Small intestine (tissue), 16 donors: ENCODE data around the gene COL13A1. TPM values are rescaled to one million over a fixed set of nuclear protein-coding genes. Genes with fewer than 3 reads are reported as not detected.

Experiments used
- DNase-seq, 2 donors: peaks; one replicate each; pipeline versions ENCODE4 v3.0.0 to v3.0.0-alpha.2; 2013
- FAIRE-seq: peaks from 2 replicates; lab custom pipeline; 2012; peaks lifted over from hg19 to GRCh38; lab: Jason Lieb, UNC
- H3K27ac ChIP-seq, 3 donors: one replicate each; pipeline ENCODE4 v1.5.1; 2013; ENCODE audit warnings: low read length in 2 of 3, mild to moderate bottlenecking in 2 of 3, control low read depth in 1 of 3, inconsistent platforms in 1 of 3, low read depth in 1 of 3, moderate library complexity in 1 of 3
- H3K27me3 ChIP-seq, 3 donors: one replicate each; pipeline ENCODE4 v1.6.1; 2013; ENCODE audit warnings: low read length in 3 of 3, inconsistent platforms in 1 of 3; ENCODE audit not compliant: control insufficient read depth in 3 of 3, insufficient read depth in 3 of 3
- H3K36me3 ChIP-seq, 3 donors: one replicate each; pipeline ENCODE4 v1.6.1; 2013; ENCODE audit warnings: low read length in 3 of 3, inconsistent platforms in 1 of 3, low read depth in 1 of 3, mild to moderate bottlenecking in 1 of 3, moderate library complexity in 1 of 3; ENCODE audit not compliant: control insufficient read depth in 3 of 3, insufficient read depth in 2 of 3
- H3K4me1 ChIP-seq, 3 donors: one replicate each; pipeline ENCODE4 v1.6.1; 2013; ENCODE audit warnings: low read length in 2 of 3, inconsistent platforms in 1 of 3, low read depth in 1 of 3, mild to moderate bottlenecking in 1 of 3, moderate library complexity in 1 of 3; ENCODE audit not compliant: control insufficient read depth in 3 of 3, insufficient read depth in 2 of 3
- H3K4me3 ChIP-seq, 3 donors: one replicate each; pipeline ENCODE4 v1.5.1; 2013; ENCODE audit warnings: low read length in 3 of 3, control low read depth in 1 of 3, inconsistent platforms in 1 of 3, low read depth in 1 of 3, mild to moderate bottlenecking in 1 of 3, moderate library complexity in 1 of 3
- H3K9me3 ChIP-seq, 2 donors: one replicate each; pipeline ENCODE4 v1.6.1; 2013; ENCODE audit warnings: low read depth in 1 of 2, low read length in 1 of 2; ENCODE audit not compliant: control insufficient read depth in 2 of 2, insufficient read depth in 1 of 2
- WGBS, 3 donors: extraction: QIAGEN DNeasy Blood & Tissue Kit; methylation state at CpG; one replicate each; pipeline ENCODE4 v1.1.7; 2013; 5-methylcytosine and 5-hydroxymethylcytosine counted together
- long read RNA-seq, 10 donors: transcript quantifications; one replicate each; lab custom pipeline, GENCODE V29; 2026
- polyA plus RNA-seq, 4 donors: library from polyadenylated mRNA; stranded (reverse) in 3 of 4; unstranded in 1 of 4; fragments of 200-250 nt in 3 of 4; fragments of 120-200 nt in 1 of 4; gene quantifications; one replicate each; pipeline versions ENCODE4 v1.2.1 to v1.2.3, GENCODE V29; 2013
- donor health status: healthy with polysubstance abuse.
- donor health status: control.
- donor health status: control.
- donor health status: Bipolar disorder and iron deficiency.
- donor health status: healthy.

COL13A1 gene
- polyA plus RNA-seq = 1 to 10 TPM in 1 of 4 donors, under 1 TPM in 3; 0.45 to 6.6 (median 0.60) TPM
- long read RNA-seq, donor 1, partial matches to known transcripts = 0 of 1 reads
- long read RNA-seq, donor 1, other reads (novel, unspliced or antisense) = 0 of 1 reads
- long read RNA-seq, donor 2 = 0 reads
- long read RNA-seq, donor 3 = 0 reads
- long read RNA-seq, donor 4 = 0 reads
- long read RNA-seq, donor 5, partial matches to known transcripts = 0 of 1 reads
- long read RNA-seq, donor 5, other reads (novel, unspliced or antisense) = 0 of 1 reads
- long read RNA-seq, donor 6 = 0 reads
- long read RNA-seq, donor 7 = 0 reads
- long read RNA-seq, donor 8 = 0 reads
- long read RNA-seq, donor 9 = 0 reads
- long read RNA-seq, donor 10 = 0 reads

- Histone ChIP-seq H3K4me1 (peaks cover 0 to 7% (median 2%) of the 10 kb centered on the region in 3 donors), H3K27ac (no peak within 1 kb of the TSS), H3K36me3 (no peaks in the 10 kb centered on the region), H3K4me3 (peak within 1 kb of the TSS in 2 of 3 donors; percentile 27 to 49), H3K9me3 (no peaks in the 10 kb centered on the region), H3K27me3 (peaks cover 6 to 37% (median 8%) of the 10 kb centered on the region in 3 donors)
- WGBS, 3 donors = 0 to 1% (median 1%) methylated on average over 45 to 58 of the region's 58 CpGs
- DNase-seq (peak in 1 of 2 donors; percentile 45), FAIRE-seq (no peak)
Measured at GRCh38 chr10:69801434-69802315, at the start of gene COL13A1. TSS of gene COL13A1 (plus strand) at chr10:69801906. CDS start at chr10:69802424, 518 bp downstream.

GRCh38 chr10:69752479-69752878 is 49.2 kb upstream of the COL13A1 start:
- no peak for FAIRE-seq
- 74 to 84% (median 80%) methylated on average over 7 of the region's 7 CpGs for WGBS, 3 donors

DNA sequence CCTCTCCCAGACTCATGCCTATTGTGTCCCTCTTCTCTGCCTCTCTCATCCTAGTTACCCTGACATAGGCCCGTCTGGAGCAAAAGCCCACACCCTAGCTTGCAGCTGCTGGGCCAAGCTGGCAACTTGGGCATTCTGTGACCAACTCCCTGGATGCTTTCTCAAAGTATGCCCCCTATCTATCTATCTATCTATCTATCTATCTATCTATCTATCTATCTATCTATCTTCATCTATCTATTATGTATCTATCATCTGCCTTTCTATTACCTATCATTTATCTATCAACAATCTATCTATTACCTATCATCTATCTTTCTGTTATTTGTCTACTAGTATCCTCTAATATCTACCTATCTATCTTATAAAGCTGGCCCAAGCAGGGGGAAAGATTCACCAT is 45.4 kb upstream of the COL13A1 start:
- no peak overlapping the region for H3K27ac ChIP-seq
- peaks cover 0 to 6% (median 1%) of the 10 kb centered on the region in 3 donors for H3K27me3 ChIP-seq
- no peaks in the 10 kb centered on the region for H3K9me3 ChIP-seq
- no peak overlapping the region for H3K4me3 ChIP-seq
- no peaks in the 10 kb centered on the region for H3K36me3 ChIP-seq
- DNase-seq (no peak), FAIRE-seq (no peak)
- WGBS, 3 donors = 86 to 100% (median 94%) methylated on average over 1 of the region's 1 CpG
- H3K4me1 ChIP-seq = peaks cover 0 to 5% (median 0%) of the 10 kb centered on the region in 3 donors

More at GRCh38 chr10:69752479-69752878, 49.2 kb upstream of the COL13A1 start:
- Histone ChIP-seq H3K4me3 (no peak overlapping the region), H3K27me3 (peaks cover 0 to 4% (median 1%) of the 10 kb centered on the region in 3 donors), H3K27ac (no peak overlapping the region), H3K36me3 (no peaks in the 10 kb centered on the region), H3K4me1 (no peaks in the 10 kb centered on the region), H3K9me3 (no peaks in the 10 kb centered on the region)
- no peak for DNase-seq

DNA sequence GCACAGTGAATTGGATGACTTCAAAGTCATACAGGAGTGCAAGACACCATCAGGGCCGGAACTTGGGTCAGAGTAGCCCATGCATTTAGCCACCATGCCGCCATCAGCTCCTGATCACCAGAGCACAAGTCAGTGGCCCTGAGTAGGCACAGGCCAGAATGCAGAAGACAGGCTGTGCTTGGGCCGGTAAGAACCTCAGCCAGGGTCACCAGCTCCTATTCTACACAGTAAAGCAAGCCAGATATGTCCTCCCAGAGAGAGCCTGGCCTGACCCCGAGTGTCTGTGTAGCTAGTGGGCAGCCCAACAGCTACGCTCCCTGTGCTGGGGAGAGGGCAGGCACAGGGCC is 44.5 kb upstream of the COL13A1 start:
- Histone ChIP-seq H3K36me3 (no peaks in the 10 kb centered on the region), H3K27me3 (peaks cover 0 to 2% (median 1%) of the 10 kb centered on the region in 3 donors), H3K4me1 (peaks cover 0 to 5% (median 0%) of the 10 kb centered on the region in 3 donors), H3K4me3 (no peak overlapping the region), H3K9me3 (no peaks in the 10 kb centered on the region), H3K27ac (no peak overlapping the region)
- WGBS, 3 donors = 83 to 91% (median 87%) methylated on average over 5 of the region's 5 CpGs
- FAIRE-seq (no peak), DNase-seq (no peak)

DNA sequence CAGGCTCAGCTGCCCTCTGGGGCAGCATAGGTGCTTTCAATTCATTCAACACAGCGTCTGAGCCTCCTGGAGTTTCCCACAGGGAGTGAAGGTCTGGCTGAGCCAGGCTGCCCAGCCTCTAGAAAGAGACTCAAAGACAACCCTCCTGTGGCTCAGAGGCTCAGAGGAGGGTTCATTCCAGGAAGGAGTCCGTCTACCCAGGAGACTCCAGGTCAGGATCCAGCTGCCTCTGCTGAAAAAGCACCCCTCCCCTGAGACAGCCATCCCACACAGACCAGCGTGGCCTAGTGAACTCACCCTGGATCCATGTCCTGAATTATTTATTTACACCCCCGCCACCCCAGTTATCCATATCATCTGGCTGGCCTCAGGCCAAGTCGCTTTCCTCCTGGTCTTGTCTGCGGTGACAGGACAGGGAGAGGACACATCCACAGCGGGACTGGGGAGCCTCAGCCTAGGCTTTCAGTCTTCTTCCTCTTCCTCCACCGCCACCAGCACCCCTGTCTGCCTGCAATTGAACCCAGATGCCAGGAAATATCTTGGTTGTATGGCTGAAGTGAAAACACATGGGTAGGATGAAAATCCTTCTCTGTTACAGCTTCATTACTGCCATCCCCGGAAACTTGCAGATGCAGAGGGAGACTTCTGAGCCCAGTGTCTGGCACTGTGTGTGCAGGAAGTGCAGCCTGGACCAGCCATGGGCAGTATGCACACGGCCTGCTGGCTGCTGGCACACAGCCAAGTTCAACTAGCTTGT is 44.0 kb upstream of the COL13A1 start:
- peak; percentile 26 to 31 for DNase-seq

GRCh38 chr10:69758310-69758728 is 43.4 kb upstream of the COL13A1 start:
- Histone ChIP-seq H3K36me3 (no peaks in the 10 kb centered on the region), H3K4me1 (peaks cover 0 to 5% (median 0%) of the 10 kb centered on the region in 3 donors), H3K27me3 (peaks cover 0 to 2% (median 1%) of the 10 kb centered on the region in 3 donors), H3K9me3 (no peaks in the 10 kb centered on the region), H3K4me3 (no peak overlapping the region), H3K27ac (no peak overlapping the region)
- 84 to 93% (median 89%) methylated on average over 1 of the region's 1 CpG for WGBS, 3 donors
- FAIRE-seq (no peak), DNase-seq (no peak)

More for the DNA sequence above, 44.0 kb upstream of the COL13A1 start:
- no peak for FAIRE-seq
- no peaks in the 10 kb centered on the region for H3K36me3 ChIP-seq
- peaks cover 0 to 5% (median 0%) of the 10 kb centered on the region in 3 donors for H3K4me1 ChIP-seq
- no peak overlapping the region for H3K4me3 ChIP-seq
- no peak overlapping the region for H3K27ac ChIP-seq
- H3K27me3 ChIP-seq = peaks cover 0 to 2% (median 1%) of the 10 kb centered on the region in 3 donors
- H3K9me3 ChIP-seq = no peaks in the 10 kb centered on the region
- WGBS, 3 donors = 41 to 50% (median 45%) methylated on average over 10 of the region's 10 CpGs

DNA sequence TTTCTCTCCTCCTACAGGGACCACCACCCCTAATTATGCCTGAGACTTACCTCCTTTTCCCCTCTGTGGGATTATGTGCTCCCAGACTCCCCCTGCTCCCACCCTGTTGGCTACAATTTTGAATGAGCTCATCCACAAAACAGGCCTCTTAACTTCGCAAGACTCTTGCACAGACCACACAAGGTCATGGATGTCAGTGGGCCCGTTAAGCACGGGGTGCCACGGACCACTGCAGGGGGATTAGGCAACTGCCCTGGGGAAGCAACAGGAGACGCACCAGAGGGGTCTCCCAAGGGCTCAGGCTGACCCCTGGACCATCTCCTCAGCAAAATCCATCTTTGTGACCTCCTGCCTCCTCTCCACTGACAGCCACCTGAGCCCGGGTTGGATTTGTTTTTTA is 42.1 kb upstream of the COL13A1 start:
- no peaks in the 10 kb centered on the region for H3K9me3 ChIP-seq
- H3K4me1 ChIP-seq = peaks cover 0 to 5% (median 0%) of the 10 kb centered on the region in 3 donors
- H3K27ac ChIP-seq = no peak overlapping the region
- H3K36me3 ChIP-seq = no peaks in the 10 kb centered on the region
- DNase-seq (no peak), FAIRE-seq (no peak)
- peaks cover 0 to 2% (median 1%) of the 10 kb centered on the region in 3 donors for H3K27me3 ChIP-seq
- H3K4me3 ChIP-seq = no peak overlapping the region
- WGBS, 3 donors = 69 to 74% (median 70%) methylated on average over 6 of the region's 6 CpGs
